ENCODE data around the gene SERPINA10.
"Not testable (repeated sequence)": the region's sequence is repeated elsewhere in the genome, so short reads cannot be mapped to it uniquely, and the experiment has no call there.

GRCh38 chr14:94264195-94264594 lies 28.9 kb downstream of the SERPINA10 start:
- not testable (repeated sequence) for TF ChIP-seq CTCF (conservative IDR thresholded peaks at IDR 0.05; ENCODE audit: low read length); EZH2phosphoT487 (IDR thresholded peaks at IDR 0.05; ENCODE audit: borderline replicate concordance, low read depth, low read length)

Data from OCI-LY7 (cell line).